Brain microvascular endothelial cell (primary cell): ENCODE results near the gene PKP4.

Experiments used
- DNase-seq: peaks from one replicate; pipeline ENCODE4 v3.0.0-alpha.2; 2020
- H3K27ac ChIP-seq: fragments of 250-450 bp; sonication (Bioruptor Pico); 2 replicates; pipeline ENCODE4 v1.5.1; 2020; ENCODE audit warnings: mild to moderate bottlenecking, moderate library complexity
- H3K27me3 ChIP-seq: fragments of 250-450 bp; sonication (Bioruptor Pico); replicated peaks from 2 replicates; pipeline ENCODE4 v1.5.1; 2020; ENCODE audit warnings: mild to moderate bottlenecking
- H3K36me3 ChIP-seq: fragments of 250-450 bp; sonication (Bioruptor Pico); replicated peaks from 2 replicates; pipeline ENCODE4 v1.5.1; 2020; ENCODE audit warnings: mild to moderate bottlenecking
- H3K4me3 ChIP-seq: 2 replicates; pipeline ENCODE4 v1.5.1; 2011; ENCODE audit warnings: low read depth, mild to moderate bottlenecking, control low read depth, low read length, moderate library complexity
- CTCF ChIP-seq: IDR thresholded peaks from 2 replicates; pipeline ENCODE4 v1.5.1; 2011; ENCODE audit warnings: low read depth, mild to moderate bottlenecking, moderate library complexity, low read length, control low read depth, inconsistent platforms; ENCODE audit errors: missing control alignments
- in situ Hi-C: cut with HindIII; loops from 2 replicates; pipeline ENCODE4 v1.10.0; 2017; ENCODE audit warnings: low sequenced_read_pairs, low pct_ligation_motif_present

Gene PKP4

GRCh38 chr2:158677542-158677941 lies 220.8 kb downstream of the PKP4 start:
- Histone ChIP-seq H3K36me3 (peaks cover 20% of the 10 kb centered on the region), H3K4me3 (no peak overlapping the region), H3K27ac (no peak overlapping the region), H3K27me3 (no peaks in the 10 kb centered on the region)
- DNase-seq: no peak
- in situ Hi-C loops: no loop called here
- no peak for TF ChIP-seq CTCF

GRCh38 chr2:158681816-158682215 lies 225.1 kb downstream of the PKP4 start:
- in situ Hi-C loops: no loop called here
- Histone ChIP-seq H3K27me3 (no peaks in the 10 kb centered on the region), H3K36me3 (peaks cover under 1% of the 10 kb centered on the region), H3K27ac (no peak overlapping the region), H3K4me3 (no peak overlapping the region)
- no peak for DNase-seq
- TF ChIP-seq CTCF: no peak

GRCh38 chr2:158685646-158686045 lies 228.9 kb downstream of the PKP4 start:
- DNase-seq: no peak
- Histone ChIP-seq H3K27ac (no peak overlapping the region), H3K36me3 (no peaks in the 10 kb centered on the region), H3K4me3 (no peak overlapping the region), H3K27me3 (no peaks in the 10 kb centered on the region)
- TF ChIP-seq CTCF: no peak
- in situ Hi-C loops: no loop called here

GRCh38 chr2:158686210-158686691 lies 229.5 kb downstream of the PKP4 start:
- Histone ChIP-seq H3K27ac (no peak overlapping the region), H3K36me3 (no peaks in the 10 kb centered on the region), H3K27me3 (no peaks in the 10 kb centered on the region), H3K4me3 (no peak overlapping the region)
- in situ Hi-C loops: no loop called here
- no peak for TF ChIP-seq CTCF
- DNase-seq: no peak

- Histone ChIP-seq H3K27me3 (no peaks in the 10 kb centered on the region), H3K4me3 (no peak overlapping the region), H3K36me3 (no peaks in the 10 kb centered on the region), H3K27ac (no peak overlapping the region)
- no peak for TF ChIP-seq CTCF
- in situ Hi-C loops: no loop called here
- DNase-seq: no peak
Measured at GRCh38 chr2:158687315-158687714, 230.6 kb downstream of the PKP4 start.

- Histone ChIP-seq H3K27me3 (no peaks in the 10 kb centered on the region), H3K36me3 (no peaks in the 10 kb centered on the region), H3K4me3 (no peak overlapping the region), H3K27ac (no peak overlapping the region)
- in situ Hi-C loops: no loop called here
- DNase-seq: peak; percentile 12
- no peak for TF ChIP-seq CTCF
Measured at GRCh38 chr2:158688721-158689120, 232.0 kb downstream of the PKP4 start.
